Spleen (tissue), 11 donors: ENCODE data around the gene CTSD. TPM values are rescaled to one million over a fixed set of nuclear protein-coding genes. Genes with fewer than 3 reads are reported as not detected.

ENCODE experiments used
- DNase-seq: peaks from one replicate; pipeline ENCODE4 v3.0.0-alpha.2; 2020
- H3K27ac ChIP-seq, 8 donors: fragments of 200-600 bp; sonication (generic) in 7 of 8; 1 replicate in 4 of 8; 2 replicates in 4 of 8; pipeline versions ENCODE4 v1.5.0 to v1.8.0; 2016 to 2021; ENCODE audit warnings: inconsistent platforms in 4 of 8, mild to moderate bottlenecking in 4 of 8, moderate library complexity in 1 of 8
- H3K27me3 ChIP-seq, 7 donors: fragments of 200-600 bp; sonication (generic) in 6 of 7; replicated peaks in 1 of 7; 1 replicate in 4 of 7; 2 replicates in 3 of 7; pipeline versions ENCODE4 v1.5.0 to v1.8.0; 2016 to 2021; ENCODE audit warnings: inconsistent platforms in 3 of 7, mild to moderate bottlenecking in 1 of 7
- H3K36me3 ChIP-seq, 6 donors: fragments of 200-600 bp; sonication (generic) in 5 of 6; 1 replicate in 4 of 6; 2 replicates in 2 of 6; pipeline versions ENCODE4 v1.5.0 to v1.8.0; 2016 to 2021; ENCODE audit warnings: inconsistent platforms in 2 of 6
- H3K4me1 ChIP-seq, 6 donors: fragments of 200-600 bp; sonication (generic) in 5 of 6; 1 replicate in 3 of 6; 2 replicates in 3 of 6; pipeline versions ENCODE4 v1.5.0 to v1.8.0; 2016 to 2021; ENCODE audit warnings: inconsistent platforms in 3 of 6
- H3K4me3 ChIP-seq, 8 donors: fragments of 200-600 bp; sonication (generic) in 7 of 8; 1 replicate in 4 of 8; 2 replicates in 4 of 8; pipeline versions ENCODE4 v1.5.0 to v1.8.0; 2016 to 2021; ENCODE audit warnings: inconsistent platforms in 4 of 8, mild to moderate bottlenecking in 4 of 8, moderate library complexity in 2 of 8
- H3K9me3 ChIP-seq, 8 donors: fragments of 200-600 bp; sonication (generic) in 7 of 8; 1 replicate in 4 of 8; 2 replicates in 4 of 8; pipeline versions ENCODE4 v1.5.0 to v1.8.0; 2016 to 2021; ENCODE audit warnings: inconsistent platforms in 4 of 8
- CTCF ChIP-seq, 11 experiments: fragments of 200-600 bp in 7 of 11; fragments of 450-650 bp in 4 of 11; sonication (generic) in 4 of 11; IDR thresholded peaks in 8 of 11; conservative IDR thresholded peaks in 3 of 11; 1 replicate in 7 of 11; 2 replicates in 4 of 11; pipeline versions ENCODE4 v1.4.0 to v1.8.0; 2016 to 2021; ENCODE audit warnings: antibody characterized with exemption in 11 of 11, inconsistent platforms in 4 of 11, mild to moderate bottlenecking in 1 of 11
- POLR2A ChIP-seq, 3 donors: fragments of 450-650 bp; IDR thresholded peaks; one replicate each; pipeline ENCODE4 v1.5.1; 2017; ENCODE audit warnings: antibody characterized with exemption in 3 of 3, mild to moderate bottlenecking in 1 of 3
- POLR2AphosphoS5 ChIP-seq, 3 donors: sonication (generic); formaldehyde crosslinking; IDR thresholded peaks; one replicate each; pipeline ENCODE4 v1.5.1; 2017; ENCODE audit warnings: antibody characterized with exemption in 3 of 3
- WGBS, 5 donors: extraction: QIAGEN DNeasy Blood & Tissue Kit in 3 of 5; methylation state at CpG; one replicate each; pipeline versions ENCODE4 v1.1.5 to v1.1.7; 2013 to 2018; 5-methylcytosine and 5-hydroxymethylcytosine counted together
- intact Hi-C: fragments of 100-400 bp; cut with DNase I; formaldehyde crosslinking; loops from one replicate; pipeline ENCODE4 v1.15.0; 2023; ENCODE audit warnings: low total_unique reads
- polyA plus RNA-seq, 3 donors: library from polyadenylated mRNA; stranded (reverse); fragments of 200-250 nt; gene quantifications; one replicate each; pipeline ENCODE4 v1.2.1, GENCODE V29; 2013
- total RNA-seq, 7 donors: library from RNA; depleted of rRNA in 3 of 7; stranded (reverse); fragments of >200 nt in 3 of 7; fragmentation: NEBNext Ultra II Directional in 4 of 7; extraction: Animal tissue kit (Norgen Biotek cat#: 25700) in 4 of 7; gene quantifications; one replicate each; pipeline versions ENCODE4 v1.1.0 to v1.2.1, GENCODE V29; 2016 to 2021
- donor health status: healthy with polysubstance abuse.
- donor health status: DM: no; HTN: no; CAD: no; lungs with moderate emphysema.
- donor health status: DM: no; HTN: no; CAD: no.
- donor health status: Bipolar disorder and iron deficiency.
- donor health status: healthy.
- donor health status: DM: no; HTN: no; CAD: no.
- donor health status: DM: yes; HTN: yes; CAD: no.

The CTSD gene
- total and polyA plus RNA-seq, 10 donors: 289 to 1,234 (median 736) TPM

- H3K27ac ChIP-seq: peak overlapping the region in 3 of 8 donors; percentile 89 to 91 (median 90)
- intact Hi-C loops: no loop called here
- H3K4me1 ChIP-seq: peaks cover 0 to 63% (median 25%) of the 10 kb centered on the region in 6 donors
- no peaks in the 10 kb centered on the region for H3K9me3 ChIP-seq
- H3K4me3 ChIP-seq: no peak overlapping the region
- H3K36me3 ChIP-seq: no peaks in the 10 kb centered on the region
- peaks cover 0 to 8% (median 0%) of the 10 kb centered on the region in 7 donors for H3K27me3 ChIP-seq
- WGBS, 5 donors: 89 to 97% (median 93%) methylated on average over 11 of the region's 11 CpGs
- DNase-seq: peak; percentile 69
- TF ChIP-seq CTCF (IDR thresholded peaks at IDR 0.05 in 8 of 11, conservative IDR thresholded peaks at IDR 0.05 in 3 of 11): no peak
- TF ChIP-seq POLR2A (IDR thresholded peaks at IDR 0.05): no peak
- no peak for TF ChIP-seq POLR2AphosphoS5 (IDR thresholded peaks at IDR 0.05)
Observed at GRCh38 chr11:1773994-1774550, 10.3 kb upstream of the CTSD start.

- Histone ChIP-seq H3K27ac (peak overlapping the region in 5 of 8 donors; percentile 81 to 91 (median 89)), H3K9me3 (no peaks in the 10 kb centered on the region), H3K27me3 (peaks cover 0 to 8% (median 0%) of the 10 kb centered on the region in 7 donors), H3K4me1 (peaks cover 0 to 56% (median 23%) of the 10 kb centered on the region in 6 donors), H3K36me3 (no peaks in the 10 kb centered on the region), H3K4me3 (peak overlapping the region in 1 of 8 donors; percentile 44)
- DNase-seq: peak; percentile 76
- no peak for TF ChIP-seq POLR2AphosphoS5 (IDR thresholded peaks at IDR 0.05)
- TF ChIP-seq CTCF (IDR thresholded peaks at IDR 0.05 in 8 of 11, conservative IDR thresholded peaks at IDR 0.05 in 3 of 11): no peak
- no peak for TF ChIP-seq POLR2A (IDR thresholded peaks at IDR 0.05)
- intact Hi-C loops: no loop called here
- WGBS, 5 donors: 81 to 89% (median 85%) methylated on average over 6 to 10 of the region's 10 CpGs
Observed at GRCh38 chr11:1773131-1773993, 9.6 kb upstream of the CTSD start.

- Histone ChIP-seq H3K27me3 (peaks cover 0 to 8% (median 0%) of the 10 kb centered on the region in 7 donors), H3K4me1 (peaks cover 0 to 49% (median 22%) of the 10 kb centered on the region in 6 donors), H3K27ac (peak overlapping the region in 7 of 8 donors; percentile 75 to 91 (median 86)), H3K4me3 (peak overlapping the region in 1 of 8 donors; percentile 44), H3K36me3 (no peaks in the 10 kb centered on the region), H3K9me3 (no peaks in the 10 kb centered on the region)
- no peak for TF ChIP-seq CTCF (IDR thresholded peaks at IDR 0.05 in 8 of 11, conservative IDR thresholded peaks at IDR 0.05 in 3 of 11)
- TF ChIP-seq POLR2AphosphoS5 (IDR thresholded peaks at IDR 0.05): peak in 2 of 3 donors; percentile 12 to 29
- peak; percentile 90 for DNase-seq
- intact Hi-C loops: no loop called here
- WGBS, 5 donors: 7 to 18% (median 12%) methylated on average over 11 to 15 of the region's 15 CpGs
Observed at GRCh38 chr11:1772270-1773130, 8.8 kb upstream of the CTSD start.
